OCI-LY1 (cell line): Measurements from ENCODE around the gene DCLK1.

ENCODE experiments used
- H2AFZ ChIP-seq: fragments of 200-600 bp; sonication (generic), shearing (Covaris generic); 2 replicates; pipeline ENCODE4 v1.6.0; 2014; ENCODE audit warnings: antibody characterized with exemption, mild to moderate bottlenecking, low read length
- H3F3A ChIP-seq: fragments of 200-600 bp; sonication (generic), shearing (Covaris generic); 2 replicates; pipeline ENCODE4 v1.6.0; 2014; ENCODE audit warnings: mild to moderate bottlenecking, antibody characterized with exemption, low read length, moderate library complexity; ENCODE audit not compliant: insufficient read depth
- H3K27ac ChIP-seq: fragments of 200-600 bp; sonication (generic); 2 replicates; pipeline ENCODE4 v1.5.1; 2014; ENCODE audit warnings: low read length, mixed run types, mild to moderate bottlenecking, low read depth; ENCODE audit not compliant: poor library complexity, severe bottlenecking
- H3K27me3 ChIP-seq: fragments of 200-600 bp; sonication (generic); 2 replicates; pipeline ENCODE4 v1.6.0; 2014; ENCODE audit warnings: antibody characterized with exemption, mild to moderate bottlenecking, low read length, moderate library complexity; ENCODE audit not compliant: insufficient read depth
- H3K36me3 ChIP-seq: fragments of 200-600 bp; sonication (generic); 2 replicates; pipeline ENCODE4 v1.6.1; 2014; ENCODE audit warnings: mild to moderate bottlenecking, antibody characterized with exemption, low read length, moderate library complexity, mixed read lengths; ENCODE audit not compliant: insufficient read depth
- H3K4me1 ChIP-seq: fragments of 200-600 bp; sonication (generic); 2 replicates; pipeline ENCODE4 v1.5.1; 2014; ENCODE audit warnings: mild to moderate bottlenecking, low read length, moderate library complexity; ENCODE audit not compliant: insufficient read depth, severe bottlenecking
- H3K4me2 ChIP-seq: fragments of 200-600 bp; sonication (generic), shearing (Covaris generic); 2 replicates; pipeline ENCODE4 v1.6.1; 2014; ENCODE audit warnings: low read length
- H3K4me3 ChIP-seq: fragments of 200-600 bp; sonication (generic); 2 replicates; pipeline ENCODE4 v1.5.1; 2014; ENCODE audit warnings: low read length, low read depth, mild to moderate bottlenecking, mixed read lengths; ENCODE audit not compliant: poor library complexity, severe bottlenecking
- H3K79me2 ChIP-seq: fragments of 200-600 bp; shearing (Covaris generic); 2 replicates; pipeline ENCODE4 v1.6.1; 2016; ENCODE audit warnings: mixed run types, low read length, mixed read lengths; ENCODE audit not compliant: insufficient read depth
- H3K9ac ChIP-seq: fragments of 200-600 bp; sonication (generic), shearing (Covaris generic); 2 replicates; pipeline ENCODE4 v1.6.1; 2014; ENCODE audit warnings: mild to moderate bottlenecking, low read length, mixed read lengths
- H3K9me2 ChIP-seq: fragments of 200-600 bp; sonication (generic), shearing (Covaris generic); 2 replicates; pipeline ENCODE4 v1.6.1; 2014; ENCODE audit warnings: low read depth, mild to moderate bottlenecking, low read length, mixed read lengths
- H3K9me3 ChIP-seq: fragments of 200-600 bp; shearing (Covaris generic); 2 replicates; pipeline ENCODE4 v1.6.1; 2014; ENCODE audit warnings: low read length, mixed read lengths
- H4K20me1 ChIP-seq: fragments of 200-600 bp; sonication (generic), shearing (Covaris generic); 2 replicates; pipeline ENCODE4 v1.6.0; 2016; ENCODE audit warnings: mild to moderate bottlenecking, low read length; ENCODE audit not compliant: insufficient read depth
- EZH2 ChIP-seq: fragments of 200-600 bp; sonication (generic), shearing (Covaris generic); IDR thresholded peaks from 2 replicates; pipeline ENCODE4 v1.8.0; 2017; ENCODE audit warnings: borderline replicate concordance, mixed run types, mild to moderate bottlenecking, antibody characterized with exemption, low read length, moderate library complexity, mixed read lengths
- TF ChIP-seq, protein P1 (sequence below): fragments of 200-600 bp; sonication (generic), shearing (Covaris generic); IDR thresholded peaks from 2 replicates; pipeline ENCODE4 v1.5.1; 2017; ENCODE audit warnings: mild to moderate bottlenecking, antibody characterized with exemption, low read length, moderate library complexity, mixed read lengths

DCLK1 gene

DNA sequence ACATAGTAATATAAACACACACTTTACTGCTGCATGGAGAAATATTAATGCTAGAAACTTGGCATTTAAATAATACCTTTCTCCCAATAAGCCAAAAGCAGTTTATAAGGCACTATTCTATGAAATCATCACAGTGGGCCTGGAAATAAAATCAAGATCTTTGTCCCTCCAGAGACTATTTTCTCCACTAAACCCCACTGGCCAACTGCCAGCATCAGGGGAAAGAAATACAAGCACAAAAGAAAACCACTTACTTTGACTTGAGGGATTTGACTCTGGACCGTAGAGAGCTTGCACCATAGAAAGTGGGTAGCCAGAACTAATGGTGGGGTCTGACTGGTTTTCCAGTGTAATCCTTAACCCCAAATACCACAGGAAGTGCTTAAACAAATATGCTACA is 71.9 kb downstream of the DCLK1 start:
- Histone ChIP-seq H3K79me2 (no peaks in the 10 kb centered on the region), H2AFZ (no peak overlapping the region), H3F3A (no peaks in the 10 kb centered on the region), H3K4me2 (no peak overlapping the region), H3K9me3 (no peaks in the 10 kb centered on the region), H3K36me3 (no peaks in the 10 kb centered on the region), H4K20me1 (no peaks in the 10 kb centered on the region), H3K27me3 (no peaks in the 10 kb centered on the region), H3K4me3 (no peak overlapping the region), H3K4me1 (no peaks in the 10 kb centered on the region), H3K27ac (no peak overlapping the region), H3K9me2 (no peaks in the 10 kb centered on the region), H3K9ac (no peak overlapping the region)
- TF ChIP-seq, protein P1, sequence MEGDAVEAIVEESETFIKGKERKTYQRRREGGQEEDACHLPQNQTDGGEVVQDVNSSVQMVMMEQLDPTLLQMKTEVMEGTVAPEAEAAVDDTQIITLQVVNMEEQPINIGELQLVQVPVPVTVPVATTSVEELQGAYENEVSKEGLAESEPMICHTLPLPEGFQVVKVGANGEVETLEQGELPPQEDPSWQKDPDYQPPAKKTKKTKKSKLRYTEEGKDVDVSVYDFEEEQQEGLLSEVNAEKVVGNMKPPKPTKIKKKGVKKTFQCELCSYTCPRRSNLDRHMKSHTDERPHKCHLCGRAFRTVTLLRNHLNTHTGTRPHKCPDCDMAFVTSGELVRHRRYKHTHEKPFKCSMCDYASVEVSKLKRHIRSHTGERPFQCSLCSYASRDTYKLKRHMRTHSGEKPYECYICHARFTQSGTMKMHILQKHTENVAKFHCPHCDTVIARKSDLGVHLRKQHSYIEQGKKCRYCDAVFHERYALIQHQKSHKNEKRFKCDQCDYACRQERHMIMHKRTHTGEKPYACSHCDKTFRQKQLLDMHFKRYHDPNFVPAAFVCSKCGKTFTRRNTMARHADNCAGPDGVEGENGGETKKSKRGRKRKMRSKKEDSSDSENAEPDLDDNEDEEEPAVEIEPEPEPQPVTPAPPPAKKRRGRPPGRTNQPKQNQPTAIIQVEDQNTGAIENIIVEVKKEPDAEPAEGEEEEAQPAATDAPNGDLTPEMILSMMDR = no peak
- no peak for TF ChIP-seq EZH2

DNA sequence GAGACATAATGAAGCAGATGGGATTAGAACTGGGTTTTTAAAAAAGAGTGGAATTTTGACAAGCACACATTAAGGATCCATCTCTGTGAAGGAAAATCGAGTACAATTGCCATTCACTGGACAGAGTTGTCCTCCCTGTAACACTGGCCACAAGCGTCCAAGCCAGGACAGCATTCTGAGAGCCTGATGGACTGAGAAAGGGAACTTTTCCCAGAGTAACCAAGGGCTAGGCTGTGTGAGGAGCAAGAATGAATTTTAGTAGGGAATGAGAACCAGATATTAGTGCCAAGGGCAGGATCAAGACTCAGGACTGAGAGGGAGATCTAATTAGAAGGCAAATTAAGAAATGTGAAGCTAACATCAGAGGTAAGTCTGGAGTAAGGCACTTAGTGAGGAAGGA is 73.1 kb downstream of the DCLK1 start:
- TF ChIP-seq, protein P1 = no peak
- no peak for TF ChIP-seq EZH2
- H3K4me1 ChIP-seq = no peaks in the 10 kb centered on the region

GRCh38 chr13:36057547-36057946 is 73.6 kb downstream of the DCLK1 start:
- Histone ChIP-seq H3K9ac (no peak overlapping the region), H3K79me2 (no peaks in the 10 kb centered on the region), H3K9me2 (no peaks in the 10 kb centered on the region), H4K20me1 (no peaks in the 10 kb centered on the region), H3K27me3 (no peaks in the 10 kb centered on the region), H3K4me3 (no peak overlapping the region), H3K27ac (no peak overlapping the region), H3K4me2 (no peak overlapping the region), H3K9me3 (no peaks in the 10 kb centered on the region), H3F3A (no peaks in the 10 kb centered on the region), H3K36me3 (no peaks in the 10 kb centered on the region), H2AFZ (no peak overlapping the region), H3K4me1 (no peaks in the 10 kb centered on the region)
- TF ChIP-seq EZH2 = no peak
- TF ChIP-seq, protein P1 = no peak

More for the DNA sequence above, 73.1 kb downstream of the DCLK1 start:
- no peak overlapping the region for H2AFZ ChIP-seq
- no peak overlapping the region for H3K4me2 ChIP-seq
- H3K4me3 ChIP-seq = no peak overlapping the region
- no peaks in the 10 kb centered on the region for H3K79me2 ChIP-seq
- H3K27ac ChIP-seq = no peak overlapping the region
- H3K27me3 ChIP-seq = no peaks in the 10 kb centered on the region
- H4K20me1 ChIP-seq = no peaks in the 10 kb centered on the region
- H3K9me2 ChIP-seq = no peaks in the 10 kb centered on the region
- H3K9ac ChIP-seq = no peak overlapping the region
- no peaks in the 10 kb centered on the region for H3K9me3 ChIP-seq
- no peaks in the 10 kb centered on the region for H3F3A ChIP-seq
- H3K36me3 ChIP-seq = no peaks in the 10 kb centered on the region
